Liver (tissue), 9 donors: ENCODE results near the gene CARD9. TPM values are rescaled to one million over a fixed set of nuclear protein-coding genes. Genes with fewer than 3 reads are reported as not detected.

Experiments used
- DNase-seq: peaks from one replicate; pipeline ENCODE4 v3.0.0-alpha.2; 2017; ENCODE audit warnings: low spot score
- H3K27ac ChIP-seq, 2 donors: one replicate each; pipeline ENCODE4 v1.7.0; 2013; ENCODE audit warnings: inconsistent platforms in 2 of 2, low read length in 2 of 2, control low read depth in 1 of 2, low read depth in 1 of 2, mild to moderate bottlenecking in 1 of 2
- H3K27me3 ChIP-seq, 4 donors: one replicate each; pipeline versions ENCODE4 v1.6.1 to v1.7.0; 2013; ENCODE audit warnings: low read length in 3 of 4, inconsistent platforms in 1 of 4, mild to moderate bottlenecking in 1 of 4, moderate library complexity in 1 of 4; ENCODE audit not compliant: control insufficient read depth in 4 of 4, insufficient read depth in 4 of 4
- H3K36me3 ChIP-seq, 4 donors: one replicate each; pipeline versions ENCODE4 v1.6.1 to v1.7.0; 2013; ENCODE audit warnings: low read length in 3 of 4, mild to moderate bottlenecking in 3 of 4, low read depth in 1 of 4, moderate library complexity in 1 of 4; ENCODE audit not compliant: control insufficient read depth in 4 of 4, insufficient read depth in 3 of 4
- H3K4me1 ChIP-seq, 4 donors: one replicate each; pipeline versions ENCODE4 v1.6.1 to v1.7.0; 2013; ENCODE audit warnings: low read length in 3 of 4, mild to moderate bottlenecking in 3 of 4, moderate library complexity in 1 of 4; ENCODE audit not compliant: control insufficient read depth in 4 of 4, insufficient read depth in 4 of 4
- H3K4me3 ChIP-seq, 3 donors: one replicate each; pipeline versions ENCODE4 v1.6.1 to v1.7.0; 2013; ENCODE audit warnings: low read length in 3 of 3, control low read depth in 1 of 3, low read depth in 1 of 3, mild to moderate bottlenecking in 1 of 3
- H3K9ac ChIP-seq, 2 donors: one replicate each; pipeline ENCODE4 v1.7.0; 2013; ENCODE audit warnings: low read length in 2 of 2, mild to moderate bottlenecking in 2 of 2, moderate library complexity in 2 of 2, control low read depth in 1 of 2, low read depth in 1 of 2
- H3K9me3 ChIP-seq, 4 donors: one replicate each; pipeline versions ENCODE4 v1.6.1 to v1.7.0; 2013; ENCODE audit warnings: low read length in 3 of 4; ENCODE audit not compliant: control insufficient read depth in 4 of 4
- EGR1 ChIP-seq, 2 donors: IDR thresholded peaks; 2 replicates each; pipeline ENCODE4 v1.6.1; 2016 to 2018; ENCODE audit warnings: antibody characterized with exemption in 2 of 2, low read depth in 2 of 2
- FOXA2 ChIP-seq: IDR thresholded peaks from 2 replicates; pipeline ENCODE4 v1.6.1; 2016; ENCODE audit warnings: antibody characterized with exemption
- GABPA ChIP-seq, 2 donors: IDR thresholded peaks in 1 of 2; conservative IDR thresholded peaks in 1 of 2; 2 replicates each; pipeline ENCODE4 v1.6.1; 2016; ENCODE audit warnings: antibody characterized with exemption in 2 of 2, mild to moderate bottlenecking in 1 of 2, moderate library complexity in 1 of 2
- HNF4A ChIP-seq, 2 donors: conservative IDR thresholded peaks; 2 replicates each; pipeline ENCODE4 v1.6.1; 2016; ENCODE audit warnings: antibody characterized with exemption in 2 of 2, mild to moderate bottlenecking in 2 of 2
- HNF4G ChIP-seq: IDR thresholded peaks from 2 replicates; pipeline ENCODE4 v1.6.1; 2016; ENCODE audit warnings: antibody characterized with exemption
- JUND ChIP-seq, 2 donors: IDR thresholded peaks; 2 replicates each; pipeline ENCODE4 v1.6.1; 2016; ENCODE audit warnings: antibody characterized with exemption in 2 of 2
- NR2F2 ChIP-seq: IDR thresholded peaks from 2 replicates; pipeline ENCODE4 v1.6.1; 2016; ENCODE audit warnings: antibody characterized with exemption
- RAD21 ChIP-seq, 2 donors: IDR thresholded peaks; 2 replicates each; pipeline ENCODE4 v1.6.1; 2016; ENCODE audit warnings: antibody characterized with exemption in 2 of 2, mild to moderate bottlenecking in 2 of 2
- TAF1 ChIP-seq: conservative IDR thresholded peaks from 2 replicates; pipeline ENCODE4 v1.6.1; 2016; ENCODE audit warnings: antibody characterized with exemption, mild to moderate bottlenecking
- YY1 ChIP-seq: IDR thresholded peaks from 2 replicates; pipeline ENCODE4 v1.6.1; 2016; ENCODE audit warnings: antibody characterized with exemption, mild to moderate bottlenecking
- WGBS: extraction: QIAGEN DNeasy Blood & Tissue Kit; methylation state at CpG from one replicate; pipeline ENCODE4 v1.1.7; 2013; 5-methylcytosine and 5-hydroxymethylcytosine counted together
- polyA plus RNA-seq, 2 donors: library from polyadenylated mRNA; stranded (reverse) in 1 of 2; unstranded in 1 of 2; fragments of 200-250 nt in 1 of 2; fragments of >200 nt in 1 of 2; fragmentation: Nextera tagmentation in 1 of 2; extraction: Ambion mirVana in 1 of 2; gene quantifications; one replicate each; pipeline versions ENCODE4 v1.2.1 to v1.2.3, GENCODE V29; 2013 to 2015
- total RNA-seq, 2 donors: library from RNA; depleted of rRNA; stranded (reverse); fragments of >200 nt; gene quantifications; one replicate each; pipeline ENCODE4 v1.2.3, GENCODE V29; 2014
- TF ChIP-seq, protein P1 (sequence below): fragments of 150-350 bp; IDR thresholded peaks from 2 replicates; pipeline ENCODE4 v1.5.1; 2017; ENCODE audit warnings: improper control_type of control experiment, low read depth, low read length; ENCODE audit not compliant: missing input control
- TF ChIP-seq, protein P2 (sequence below): IDR thresholded peaks from 2 replicates; pipeline ENCODE4 v1.6.1; 2016; ENCODE audit warnings: antibody characterized with exemption
- TF ChIP-seq, protein P3 (sequence below): IDR thresholded peaks from 2 replicates; pipeline ENCODE4 v1.6.1; 2016; ENCODE audit warnings: antibody characterized with exemption, mild to moderate bottlenecking
- TF ChIP-seq, protein P4 (sequence below): IDR thresholded peaks from 2 replicates; pipeline ENCODE4 v1.6.1; 2016; ENCODE audit warnings: antibody characterized with exemption
- TF ChIP-seq, protein P5 (sequence below): IDR thresholded peaks from 2 replicates; pipeline ENCODE4 v1.6.1; 2016; ENCODE audit warnings: antibody characterized with exemption
- donor health status: healthy.
- donor health status: healthy.
- donor health status: healthy.
- donor health status: healthy.
- donor health status: healthy.

CARD9 gene
- total and polyA plus RNA-seq, 4 donors, result 0.25 to 5.3 (median 2.2) TPM

DNA sequence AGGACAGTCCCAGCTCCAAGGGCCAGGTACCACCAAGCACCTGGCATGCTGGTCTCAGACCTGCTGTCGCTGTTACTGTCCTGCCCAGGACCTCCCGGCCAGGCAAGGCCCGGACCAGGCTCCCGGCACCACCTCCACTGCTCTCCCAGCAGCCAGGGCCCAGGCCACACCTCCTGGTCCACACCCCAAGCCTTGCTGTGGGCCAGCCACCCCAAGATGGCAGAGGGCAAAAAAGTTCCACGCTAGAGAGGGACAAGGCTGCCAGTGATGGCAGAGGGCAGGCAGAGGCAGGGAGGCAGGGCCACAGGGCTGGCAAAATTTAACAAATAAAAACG, 11.1 kb downstream of the CARD9 start (continued):
- TF ChIP-seq, protein P1, sequence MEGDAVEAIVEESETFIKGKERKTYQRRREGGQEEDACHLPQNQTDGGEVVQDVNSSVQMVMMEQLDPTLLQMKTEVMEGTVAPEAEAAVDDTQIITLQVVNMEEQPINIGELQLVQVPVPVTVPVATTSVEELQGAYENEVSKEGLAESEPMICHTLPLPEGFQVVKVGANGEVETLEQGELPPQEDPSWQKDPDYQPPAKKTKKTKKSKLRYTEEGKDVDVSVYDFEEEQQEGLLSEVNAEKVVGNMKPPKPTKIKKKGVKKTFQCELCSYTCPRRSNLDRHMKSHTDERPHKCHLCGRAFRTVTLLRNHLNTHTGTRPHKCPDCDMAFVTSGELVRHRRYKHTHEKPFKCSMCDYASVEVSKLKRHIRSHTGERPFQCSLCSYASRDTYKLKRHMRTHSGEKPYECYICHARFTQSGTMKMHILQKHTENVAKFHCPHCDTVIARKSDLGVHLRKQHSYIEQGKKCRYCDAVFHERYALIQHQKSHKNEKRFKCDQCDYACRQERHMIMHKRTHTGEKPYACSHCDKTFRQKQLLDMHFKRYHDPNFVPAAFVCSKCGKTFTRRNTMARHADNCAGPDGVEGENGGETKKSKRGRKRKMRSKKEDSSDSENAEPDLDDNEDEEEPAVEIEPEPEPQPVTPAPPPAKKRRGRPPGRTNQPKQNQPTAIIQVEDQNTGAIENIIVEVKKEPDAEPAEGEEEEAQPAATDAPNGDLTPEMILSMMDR, result no peak
- TF ChIP-seq HNF4G, result no peak

DNA sequence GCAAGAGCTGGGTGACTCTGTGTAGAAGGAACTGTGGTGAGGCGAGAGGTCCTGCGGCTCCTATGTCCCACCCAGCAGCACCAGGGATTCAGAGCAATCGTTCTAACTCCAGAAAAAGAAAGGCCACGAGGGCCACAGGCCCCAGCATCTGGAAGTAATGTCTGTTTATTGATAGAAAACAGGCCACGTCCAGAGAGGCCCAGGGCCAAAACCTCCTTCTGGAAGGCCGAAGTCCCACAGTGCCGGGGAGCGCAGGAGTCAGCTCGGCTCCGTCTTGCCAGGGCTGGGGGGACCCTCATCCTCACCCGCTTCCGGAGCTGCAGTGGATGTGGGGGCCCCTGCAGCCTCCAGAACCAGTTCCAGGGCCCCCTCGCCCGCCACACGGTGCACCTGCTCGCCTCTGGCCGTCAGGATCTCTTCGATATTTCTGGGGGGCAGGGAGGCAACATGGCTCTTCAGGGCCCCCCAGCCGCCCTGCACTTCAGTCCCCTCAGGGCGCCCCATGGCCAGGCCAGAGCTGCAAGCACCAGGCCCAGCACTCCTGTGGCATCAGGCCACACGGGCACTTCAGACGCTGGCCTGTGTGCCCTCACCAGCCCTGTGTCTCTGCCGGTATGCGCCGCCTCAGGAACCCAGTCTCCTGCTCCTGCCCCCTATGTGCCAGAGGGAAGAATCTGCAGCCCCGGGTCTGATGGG, 11.6 kb downstream of the CARD9 start:
- WGBS, result 87% methylated on average over 26 of the region's 26 CpGs
- Histone ChIP-seq H3K4me3 (no peak overlapping the region), H3K27ac (peak overlapping the region; percentile 21 to 42), H3K9ac (no peak overlapping the region), H3K9me3 (no peaks in the 10 kb centered on the region), H3K36me3 (peaks cover 0 to 1% (median 0%) of the 10 kb centered on the region in 4 donors), H3K4me1 (peaks cover 5 to 13% (median 6%) of the 10 kb centered on the region in 4 donors), H3K27me3 (no peaks in the 10 kb centered on the region)
- DNase-seq, result no peak
- TF ChIP-seq TAF1 (no peak), HNF4G (no peak), NR2F2 (peak; percentile 65)

DNA sequence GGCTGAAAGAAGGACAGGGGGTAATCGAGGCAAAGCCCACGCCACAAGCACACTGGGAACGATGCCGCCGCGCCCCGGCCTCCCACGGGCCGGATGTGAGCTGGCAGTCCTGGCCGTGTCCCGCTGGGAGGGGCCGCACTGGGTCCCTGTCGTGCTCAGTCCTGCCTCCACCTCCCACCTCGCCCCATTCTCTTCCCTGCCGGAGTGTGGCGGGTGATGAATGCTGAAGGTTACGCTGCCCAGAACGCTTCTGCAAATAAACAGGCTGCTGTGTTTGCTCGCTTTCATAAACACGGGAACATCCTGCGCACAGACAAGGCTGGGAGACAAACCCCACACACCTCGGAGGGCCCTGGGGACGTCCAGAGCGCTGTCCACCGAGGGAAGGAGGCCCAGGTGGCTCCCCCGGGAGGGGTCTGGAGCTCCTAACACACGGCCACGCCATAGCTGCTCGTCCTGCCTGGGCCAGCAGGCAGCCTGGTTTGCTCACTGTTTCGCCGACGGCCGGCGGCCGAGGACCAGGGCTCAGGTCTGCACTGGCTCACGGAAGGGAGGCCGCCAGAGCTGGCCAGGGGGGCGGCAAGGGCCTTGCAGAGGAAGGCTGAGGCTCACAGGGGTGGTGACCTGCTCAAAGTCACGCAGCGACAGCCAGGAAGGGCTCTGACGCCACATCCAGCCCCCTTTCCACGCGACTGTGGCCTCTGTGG, 12.3 kb downstream of the CARD9 start:
- Histone ChIP-seq H3K27me3 (no peaks in the 10 kb centered on the region), H3K27ac (peak overlapping the region; percentile 21 to 42), H3K9ac (no peak overlapping the region), H3K4me1 (peaks cover 5 to 13% (median 6%) of the 10 kb centered on the region in 4 donors), H3K9me3 (no peaks in the 10 kb centered on the region), H3K36me3 (peaks cover 0 to 1% (median 0%) of the 10 kb centered on the region in 4 donors), H3K4me3 (no peak overlapping the region)
- DNase-seq, result no peak
- TF ChIP-seq, protein P2, sequence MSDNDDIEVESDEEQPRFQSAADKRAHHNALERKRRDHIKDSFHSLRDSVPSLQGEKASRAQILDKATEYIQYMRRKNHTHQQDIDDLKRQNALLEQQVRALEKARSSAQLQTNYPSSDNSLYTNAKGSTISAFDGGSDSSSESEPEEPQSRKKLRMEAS, result no peak
- TF ChIP-seq HNF4G (no peak), GABPA (IDR thresholded peaks at IDR 0.05 in 1 of 2, conservative IDR thresholded peaks at IDR 0.05 in 1 of 2) (no peak), TAF1 (no peak), HNF4A (conservative IDR thresholded peaks at IDR 0.05) (no peak), YY1 (no peak), NR2F2 (no peak), JUND (IDR thresholded peaks at IDR 0.05) (no peak), FOXA2 (no peak), EGR1 (IDR thresholded peaks at IDR 0.05; ENCODE audit: low read depth in 2 of 2) (no peak), RAD21 (IDR thresholded peaks at IDR 0.05) (no peak)
- TF ChIP-seq, protein P3, sequence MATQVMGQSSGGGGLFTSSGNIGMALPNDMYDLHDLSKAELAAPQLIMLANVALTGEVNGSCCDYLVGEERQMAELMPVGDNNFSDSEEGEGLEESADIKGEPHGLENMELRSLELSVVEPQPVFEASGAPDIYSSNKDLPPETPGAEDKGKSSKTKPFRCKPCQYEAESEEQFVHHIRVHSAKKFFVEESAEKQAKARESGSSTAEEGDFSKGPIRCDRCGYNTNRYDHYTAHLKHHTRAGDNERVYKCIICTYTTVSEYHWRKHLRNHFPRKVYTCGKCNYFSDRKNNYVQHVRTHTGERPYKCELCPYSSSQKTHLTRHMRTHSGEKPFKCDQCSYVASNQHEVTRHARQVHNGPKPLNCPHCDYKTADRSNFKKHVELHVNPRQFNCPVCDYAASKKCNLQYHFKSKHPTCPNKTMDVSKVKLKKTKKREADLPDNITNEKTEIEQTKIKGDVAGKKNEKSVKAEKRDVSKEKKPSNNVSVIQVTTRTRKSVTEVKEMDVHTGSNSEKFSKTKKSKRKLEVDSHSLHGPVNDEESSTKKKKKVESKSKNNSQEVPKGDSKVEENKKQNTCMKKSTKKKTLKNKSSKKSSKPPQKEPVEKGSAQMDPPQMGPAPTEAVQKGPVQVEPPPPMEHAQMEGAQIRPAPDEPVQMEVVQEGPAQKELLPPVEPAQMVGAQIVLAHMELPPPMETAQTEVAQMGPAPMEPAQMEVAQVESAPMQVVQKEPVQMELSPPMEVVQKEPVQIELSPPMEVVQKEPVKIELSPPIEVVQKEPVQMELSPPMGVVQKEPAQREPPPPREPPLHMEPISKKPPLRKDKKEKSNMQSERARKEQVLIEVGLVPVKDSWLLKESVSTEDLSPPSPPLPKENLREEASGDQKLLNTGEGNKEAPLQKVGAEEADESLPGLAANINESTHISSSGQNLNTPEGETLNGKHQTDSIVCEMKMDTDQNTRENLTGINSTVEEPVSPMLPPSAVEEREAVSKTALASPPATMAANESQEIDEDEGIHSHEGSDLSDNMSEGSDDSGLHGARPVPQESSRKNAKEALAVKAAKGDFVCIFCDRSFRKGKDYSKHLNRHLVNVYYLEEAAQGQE, result no peak
- TF ChIP-seq, protein P4, sequence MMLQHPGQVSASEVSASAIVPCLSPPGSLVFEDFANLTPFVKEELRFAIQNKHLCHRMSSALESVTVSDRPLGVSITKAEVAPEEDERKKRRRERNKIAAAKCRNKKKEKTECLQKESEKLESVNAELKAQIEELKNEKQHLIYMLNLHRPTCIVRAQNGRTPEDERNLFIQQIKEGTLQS, result no peak
- TF ChIP-seq, protein P1, result no peak
- TF ChIP-seq, protein P5, sequence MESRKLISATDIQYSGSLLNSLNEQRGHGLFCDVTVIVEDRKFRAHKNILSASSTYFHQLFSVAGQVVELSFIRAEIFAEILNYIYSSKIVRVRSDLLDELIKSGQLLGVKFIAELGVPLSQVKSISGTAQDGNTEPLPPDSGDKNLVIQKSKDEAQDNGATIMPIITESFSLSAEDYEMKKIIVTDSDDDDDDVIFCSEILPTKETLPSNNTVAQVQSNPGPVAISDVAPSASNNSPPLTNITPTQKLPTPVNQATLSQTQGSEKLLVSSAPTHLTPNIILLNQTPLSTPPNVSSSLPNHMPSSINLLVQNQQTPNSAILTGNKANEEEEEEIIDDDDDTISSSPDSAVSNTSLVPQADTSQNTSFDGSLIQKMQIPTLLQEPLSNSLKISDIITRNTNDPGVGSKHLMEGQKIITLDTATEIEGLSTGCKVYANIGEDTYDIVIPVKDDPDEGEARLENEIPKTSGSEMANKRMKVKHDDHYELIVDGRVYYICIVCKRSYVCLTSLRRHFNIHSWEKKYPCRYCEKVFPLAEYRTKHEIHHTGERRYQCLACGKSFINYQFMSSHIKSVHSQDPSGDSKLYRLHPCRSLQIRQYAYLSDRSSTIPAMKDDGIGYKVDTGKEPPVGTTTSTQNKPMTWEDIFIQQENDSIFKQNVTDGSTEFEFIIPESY, result no peak
- 85% methylated on average over 43 of the region's 43 CpGs for WGBS
